ENCODE results near the gene HOXC6. TPM values are rescaled to one million over a fixed set of nuclear protein-coding genes. Genes with fewer than 3 reads are reported as not detected.

The HOXC6 gene
- total and polyA plus RNA-seq, 11 donors: 0.04 to 0.40 (median 0.08) TPM; not detected in 8

- intact Hi-C loops (cut with DNase I): no loop called here
- no peaks in the 10 kb centered on the region for H3K36me3 ChIP-seq
- TF ChIP-seq POLR2A (IDR thresholded peaks at IDR 0.05) (no peak), CTCF (IDR thresholded peaks at IDR 0.05) (no peak)
- no peak overlapping the region for H3K4me3 ChIP-seq
- peaks cover 27 to 98% (median 77%) of the 10 kb centered on the region in 9 donors for H3K27me3 ChIP-seq
- H3K4me1 ChIP-seq: peaks cover 0 to 41% (median 21%) of the 10 kb centered on the region in 12 donors
- no peak overlapping the region for H3K27ac ChIP-seq
- ATAC-seq: no peak
- WGBS, 4 donors: 53 to 75% (median 59%) methylated on average over 11 to 16 of the region's 16 CpGs
- H3K9me3 ChIP-seq: no peaks in the 10 kb centered on the region
- DNase-seq: no peak
Observed at GRCh38 chr12:54021432-54022013, 6.7 kb upstream of the HOXC6 start.

- H3K36me3 ChIP-seq: no peaks in the 10 kb centered on the region
- intact Hi-C loops (cut with DNase I): no loop called here
- H3K27me3 ChIP-seq: peaks cover 29 to 98% (median 77%) of the 10 kb centered on the region in 9 donors
- no peak for DNase-seq
- H3K4me3 ChIP-seq: no peak overlapping the region
- no peak for ATAC-seq
- 50 to 53% (median 52%) methylated on average over 7 to 8 of the region's 8 CpGs for WGBS, 4 donors
- H3K4me1 ChIP-seq: peaks cover 0 to 25% (median 9%) of the 10 kb centered on the region in 12 donors
- H3K27ac ChIP-seq: no peak overlapping the region
- TF ChIP-seq POLR2A (IDR thresholded peaks at IDR 0.05): no peak
- no peak for TF ChIP-seq CTCF (IDR thresholded peaks at IDR 0.05)
- H3K9me3 ChIP-seq: no peaks in the 10 kb centered on the region
Observed at GRCh38 chr12:54022960-54023884, 5.0 kb upstream of the HOXC6 start.

GRCh38 chr12:54024127-54024526 is 4.1 kb upstream of the HOXC6 start:
- peaks cover 0 to 22% (median 8%) of the 10 kb centered on the region in 12 donors for H3K4me1 ChIP-seq
- intact Hi-C loops (cut with DNase I): no loop called here
- no peak overlapping the region for H3K4me3 ChIP-seq
- no peak overlapping the region for H3K27ac ChIP-seq
- no peak for DNase-seq
- TF ChIP-seq CTCF (IDR thresholded peaks at IDR 0.05): no peak
- peaks cover 31 to 100% (median 77%) of the 10 kb centered on the region in 9 donors for H3K27me3 ChIP-seq
- no peaks in the 10 kb centered on the region for H3K36me3 ChIP-seq
- ATAC-seq: no peak
- no peaks in the 10 kb centered on the region for H3K9me3 ChIP-seq
- WGBS, 4 donors: 36 to 54% (median 47%) methylated on average over 17 of the region's 17 CpGs

- Histone ChIP-seq H3K36me3 (no peaks in the 10 kb centered on the region), H3K9me3 (no peaks in the 10 kb centered on the region), H3K27ac (no peak overlapping the region), H3K4me3 (no peak overlapping the region), H3K27me3 (peaks cover 34 to 99% (median 79%) of the 10 kb centered on the region in 9 donors), H3K4me1 (peaks cover 0 to 15% (median 3%) of the 10 kb centered on the region in 12 donors)
- ATAC-seq: no peak
- 43 to 52% (median 47%) methylated on average over 5 of the region's 5 CpGs for WGBS, 4 donors
- intact Hi-C loops (cut with DNase I): no loop called here
- no peak for DNase-seq
- TF ChIP-seq CTCF (IDR thresholded peaks at IDR 0.05) (no peak), POLR2A (IDR thresholded peaks at IDR 0.05) (no peak)
Observed at GRCh38 chr12:54024581-54025305, 3.5 kb upstream of the HOXC6 start.

Measured in heart left ventricle (tissue), 16 donors.